ENCODE results near the gene FTL. TPM values are rescaled to one million over a fixed set of nuclear protein-coding genes. Genes with fewer than 3 reads are reported as not detected.

The FTL gene
- total RNA-seq, 1 donor from 2014 or later = 4,380 TPM

DNA sequence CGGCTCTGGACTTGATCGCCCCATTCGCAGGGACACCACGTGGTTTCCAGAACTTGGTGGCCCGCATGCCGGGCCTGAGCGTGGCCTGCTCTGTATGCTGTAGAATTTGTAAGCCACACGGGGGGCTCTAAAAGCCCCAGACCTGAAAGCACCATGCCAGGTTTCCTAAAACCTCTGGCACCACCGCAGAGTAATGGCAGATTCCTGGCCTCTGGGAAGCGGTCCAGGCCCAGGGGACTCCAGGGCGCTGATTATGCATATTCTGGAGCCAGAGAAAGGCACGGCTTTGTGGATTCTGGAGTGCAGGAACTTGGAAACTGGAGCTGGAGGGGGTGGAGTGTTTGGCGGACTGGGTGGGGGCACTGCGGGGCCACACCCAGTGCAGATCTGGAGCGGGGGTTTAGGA is 3.7 kb downstream of the FTL start:
- peaks cover 28% of the 10 kb centered on the region for H3K4me1 ChIP-seq
- peak overlapping the region; percentile 96 for H3K27ac ChIP-seq
- H3K27me3 ChIP-seq = no peaks in the 10 kb centered on the region
- H3K4me3 ChIP-seq = no peak overlapping the region
- intact Hi-C loops (cut with DNase I) = loop anchor here (10.0 kb wide), 2 partner anchors 94 to 334 kb away; partner anchors contain the start of genes DBP and PPP1R15A
- peaks cover 0 to 31% of the 10 kb centered on the region in 2 donors for H3K36me3 ChIP-seq
- no peak for DNase-seq (ENCODE audit: extremely low spot score in 2 of 2)
- TF ChIP-seq POLR2A (IDR thresholded peaks at IDR 0.05) = no peak
- TF ChIP-seq POLR2AphosphoS5 (IDR thresholded peaks at IDR 0.05; ENCODE audit: insufficient read depth in 1 of 2, low read depth in 1 of 2) = peak in 1 of 2 donors; percentile 16
- no peaks in the 10 kb centered on the region for H3K9me3 ChIP-seq

DNA sequence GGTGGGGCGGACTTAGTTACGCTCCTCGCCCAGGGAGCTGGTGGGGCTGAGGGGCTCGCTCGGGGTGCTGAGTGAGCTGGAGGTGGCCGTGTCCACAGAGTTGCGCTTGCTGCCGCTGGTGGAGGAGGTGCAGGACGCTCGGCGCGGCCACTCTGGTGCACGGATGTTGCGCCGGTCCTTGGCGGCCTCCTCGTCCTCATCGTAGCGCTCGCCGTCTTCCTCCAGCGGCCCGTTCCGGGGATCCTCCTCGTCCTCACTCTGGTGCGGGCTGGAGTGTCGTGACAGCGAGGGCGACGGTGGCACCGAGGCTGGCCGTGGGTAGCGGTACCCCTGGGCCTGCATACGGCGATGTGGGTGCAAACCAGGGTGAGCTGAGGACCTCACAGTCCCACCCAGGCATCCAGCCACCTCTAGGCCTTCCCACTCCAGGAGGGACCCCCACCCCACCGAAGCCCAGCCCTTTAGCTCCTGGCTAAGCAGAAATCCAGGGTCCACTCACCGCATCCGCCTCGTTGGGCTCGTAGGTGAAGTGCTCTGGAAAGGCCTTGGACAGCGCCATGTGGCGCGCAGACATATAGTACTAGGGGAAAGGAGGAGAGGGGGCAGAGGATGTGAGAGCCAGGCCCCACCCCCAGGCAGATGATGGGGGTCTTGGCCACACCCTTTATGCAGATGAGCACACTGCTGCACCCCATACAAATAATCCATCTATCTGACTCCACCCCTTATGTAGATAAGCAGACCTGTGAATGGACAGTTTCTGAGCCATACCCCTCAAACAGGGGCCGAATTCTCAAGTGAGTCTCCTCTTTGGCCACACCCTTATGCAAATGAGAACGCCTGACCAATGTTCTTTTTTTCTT is 4.4 kb downstream of the FTL start:
- Histone ChIP-seq H3K36me3 (peaks cover 0 to 37% of the 10 kb centered on the region in 2 donors), H3K27ac (no peak overlapping the region), H3K9me3 (no peaks in the 10 kb centered on the region), H3K27me3 (no peaks in the 10 kb centered on the region), H3K4me3 (no peak overlapping the region), H3K4me1 (peaks cover 21% of the 10 kb centered on the region)
- no peak for DNase-seq (ENCODE audit: extremely low spot score in 2 of 2)
- intact Hi-C loops (cut with DNase I) = loop anchor here (10.0 kb wide), 2 partner anchors 95 to 335 kb away; partner anchors contain the start of genes DBP and PPP1R15A
- TF ChIP-seq, protein P1, sequence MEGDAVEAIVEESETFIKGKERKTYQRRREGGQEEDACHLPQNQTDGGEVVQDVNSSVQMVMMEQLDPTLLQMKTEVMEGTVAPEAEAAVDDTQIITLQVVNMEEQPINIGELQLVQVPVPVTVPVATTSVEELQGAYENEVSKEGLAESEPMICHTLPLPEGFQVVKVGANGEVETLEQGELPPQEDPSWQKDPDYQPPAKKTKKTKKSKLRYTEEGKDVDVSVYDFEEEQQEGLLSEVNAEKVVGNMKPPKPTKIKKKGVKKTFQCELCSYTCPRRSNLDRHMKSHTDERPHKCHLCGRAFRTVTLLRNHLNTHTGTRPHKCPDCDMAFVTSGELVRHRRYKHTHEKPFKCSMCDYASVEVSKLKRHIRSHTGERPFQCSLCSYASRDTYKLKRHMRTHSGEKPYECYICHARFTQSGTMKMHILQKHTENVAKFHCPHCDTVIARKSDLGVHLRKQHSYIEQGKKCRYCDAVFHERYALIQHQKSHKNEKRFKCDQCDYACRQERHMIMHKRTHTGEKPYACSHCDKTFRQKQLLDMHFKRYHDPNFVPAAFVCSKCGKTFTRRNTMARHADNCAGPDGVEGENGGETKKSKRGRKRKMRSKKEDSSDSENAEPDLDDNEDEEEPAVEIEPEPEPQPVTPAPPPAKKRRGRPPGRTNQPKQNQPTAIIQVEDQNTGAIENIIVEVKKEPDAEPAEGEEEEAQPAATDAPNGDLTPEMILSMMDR (IDR thresholded peaks at IDR 0.05) = no peak
- TF ChIP-seq POLR2AphosphoS5 (IDR thresholded peaks at IDR 0.05; ENCODE audit: insufficient read depth in 1 of 2, low read depth in 1 of 2) (no peak), POLR2A (IDR thresholded peaks at IDR 0.05) (no peak)

DNA sequence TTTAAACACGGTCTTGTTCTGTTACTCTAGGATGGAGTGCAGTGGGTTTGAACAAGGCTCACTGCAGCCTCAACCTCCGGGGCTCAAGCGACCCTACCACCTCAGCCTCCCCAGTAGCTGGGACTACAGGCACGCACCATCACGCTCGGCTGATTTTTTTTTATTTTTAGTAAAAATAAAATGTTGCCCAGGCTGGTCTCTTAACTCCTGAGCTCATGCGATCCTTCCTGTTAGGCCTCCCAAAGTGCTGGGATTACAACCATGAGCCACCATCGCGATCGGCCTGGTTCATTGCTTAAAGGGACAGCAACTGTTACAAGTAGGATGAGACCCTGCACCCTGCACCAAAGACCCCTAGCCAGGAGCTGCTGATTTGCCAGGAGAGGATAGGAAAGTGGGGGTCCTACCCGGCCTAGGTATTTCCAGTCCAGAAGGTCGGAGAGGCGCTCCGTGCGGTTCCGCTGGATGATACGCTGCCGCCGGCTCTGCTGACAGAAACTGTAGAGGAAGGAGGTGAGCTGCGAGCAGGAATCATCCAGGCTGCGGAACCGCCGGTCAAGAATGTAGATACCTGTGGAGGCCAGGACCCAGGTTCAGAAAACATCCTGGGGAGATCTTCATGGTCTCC is 5.1 kb downstream of the FTL start:
- H3K36me3 ChIP-seq = peaks cover 0 to 40% of the 10 kb centered on the region in 2 donors
- DNase-seq (ENCODE audit: extremely low spot score in 2 of 2) = no peak
- no peaks in the 10 kb centered on the region for H3K27me3 ChIP-seq
- peaks cover 17% of the 10 kb centered on the region for H3K4me1 ChIP-seq
- TF ChIP-seq POLR2AphosphoS5 (IDR thresholded peaks at IDR 0.05; ENCODE audit: insufficient read depth in 1 of 2, low read depth in 1 of 2) (no peak), POLR2A (IDR thresholded peaks at IDR 0.05) (no peak)
- TF ChIP-seq, protein P1 (IDR thresholded peaks at IDR 0.05) = no peak
- intact Hi-C loops (cut with DNase I) = no loop called here
- H3K4me3 ChIP-seq = no peak overlapping the region
- H3K27ac ChIP-seq = peak overlapping the region; percentile 30
- H3K9me3 ChIP-seq = no peaks in the 10 kb centered on the region

DNA sequence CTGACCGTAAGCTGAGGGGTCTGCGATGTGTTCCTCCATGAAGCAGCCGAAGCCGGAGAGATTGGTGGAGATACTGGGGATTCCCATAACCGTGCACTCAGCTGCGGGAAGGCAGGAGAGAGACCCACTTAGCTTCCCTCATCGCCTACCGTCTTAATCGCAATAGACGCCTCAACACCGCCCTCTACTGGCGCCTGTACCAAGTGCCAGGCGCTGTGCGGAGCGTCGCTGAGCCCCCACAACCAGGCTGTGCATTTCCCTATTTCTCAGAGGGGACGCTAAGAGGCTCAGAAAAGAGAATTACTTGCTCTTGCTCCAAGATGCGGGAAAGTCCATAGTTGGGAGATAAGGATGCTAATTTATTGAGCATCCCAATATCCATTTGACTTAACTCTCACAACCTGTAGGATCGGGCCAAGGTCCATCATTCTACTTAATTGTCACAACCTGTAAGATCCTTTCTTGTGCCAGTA is 5.8 kb downstream of the FTL start:
- DNase-seq (ENCODE audit: extremely low spot score in 2 of 2) = no peak
- no peaks in the 10 kb centered on the region for H3K9me3 ChIP-seq
- H3K27ac ChIP-seq = peak overlapping the region; percentile 30
- H3K4me3 ChIP-seq = no peak overlapping the region
- intact Hi-C loops (cut with DNase I) = no loop called here
- H3K4me1 ChIP-seq = peaks cover 17% of the 10 kb centered on the region
- TF ChIP-seq, protein P1 (IDR thresholded peaks at IDR 0.05) = peak; percentile 87 to 93 (median 92)
- TF ChIP-seq POLR2AphosphoS5 (IDR thresholded peaks at IDR 0.05; ENCODE audit: insufficient read depth in 1 of 2, low read depth in 1 of 2) (peak in 1 of 2 donors; percentile 18), POLR2A (IDR thresholded peaks at IDR 0.05) (no peak)
- H3K27me3 ChIP-seq = no peaks in the 10 kb centered on the region
- peaks cover 0 to 40% of the 10 kb centered on the region in 2 donors for H3K36me3 ChIP-seq

Data from vagina (tissue), 2 donors.